Measurements from ENCODE around the gene PLCL1. TPM values are rescaled to one million over a fixed set of nuclear protein-coding genes. Genes with fewer than 3 reads are reported as not detected.
"Not testable (repeated sequence)": the region's sequence is repeated elsewhere in the genome, so short reads cannot be mapped to it uniquely, and the experiment has no call there.

The PLCL1 gene
- total RNA-seq, 1 experiment from 2014 or later, result 0.90 TPM

DNA sequence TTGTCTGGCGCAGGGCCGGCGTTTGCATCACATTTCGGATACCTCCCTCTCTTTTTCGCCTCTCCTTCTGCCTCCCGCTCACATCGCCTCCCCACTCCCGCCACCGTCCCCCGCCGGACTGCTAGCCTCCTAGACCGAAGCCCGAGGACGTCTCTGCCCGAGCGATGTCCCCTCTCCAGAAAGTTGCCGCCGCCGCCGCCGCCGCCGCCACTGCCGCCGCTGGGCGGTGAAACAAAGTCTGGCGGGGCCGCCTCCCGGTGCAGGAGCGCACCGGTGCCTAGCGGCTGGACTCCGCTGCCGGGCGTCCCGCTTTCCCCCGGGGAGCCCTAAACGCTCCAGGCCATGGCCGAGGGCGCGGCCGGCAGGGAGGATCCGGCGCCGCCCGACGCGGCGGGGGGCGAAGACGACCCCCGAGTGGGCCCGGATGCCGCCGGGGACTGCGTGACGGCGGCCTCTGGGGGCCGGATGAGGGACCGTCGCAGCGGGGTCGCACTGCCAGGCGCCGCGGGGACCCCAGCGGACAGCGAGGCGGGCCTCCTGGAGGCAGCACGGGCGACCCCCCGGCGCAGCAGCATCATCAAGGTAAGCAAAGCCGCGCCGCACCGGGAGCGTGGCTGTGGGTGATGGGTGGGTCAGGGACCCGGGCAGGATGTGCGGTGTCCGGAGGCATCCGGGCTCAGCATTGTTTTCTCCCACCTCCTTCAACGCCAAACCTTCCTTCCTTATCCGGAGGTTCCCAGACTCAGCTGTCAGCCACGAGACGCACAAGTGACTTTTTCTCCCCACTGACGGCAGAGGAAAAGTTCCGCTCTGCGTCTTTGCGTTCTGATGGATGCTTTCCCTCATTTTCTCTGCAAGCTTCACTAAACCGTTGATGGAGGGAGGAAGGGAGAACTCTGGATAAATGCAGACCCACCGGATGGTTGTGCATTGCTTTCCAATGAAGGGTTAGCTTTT, 643 bp downstream of the PLCL1 start:
- peak; percentile 32 for DNase-seq (ENCODE audit: low read depth, low spot score)
- in situ Hi-C loops (cut with HindIII; ENCODE audit: low pct_unique_long_range_greater_than_20kb, low sequenced_read_pairs), result no loop called here

DNA sequence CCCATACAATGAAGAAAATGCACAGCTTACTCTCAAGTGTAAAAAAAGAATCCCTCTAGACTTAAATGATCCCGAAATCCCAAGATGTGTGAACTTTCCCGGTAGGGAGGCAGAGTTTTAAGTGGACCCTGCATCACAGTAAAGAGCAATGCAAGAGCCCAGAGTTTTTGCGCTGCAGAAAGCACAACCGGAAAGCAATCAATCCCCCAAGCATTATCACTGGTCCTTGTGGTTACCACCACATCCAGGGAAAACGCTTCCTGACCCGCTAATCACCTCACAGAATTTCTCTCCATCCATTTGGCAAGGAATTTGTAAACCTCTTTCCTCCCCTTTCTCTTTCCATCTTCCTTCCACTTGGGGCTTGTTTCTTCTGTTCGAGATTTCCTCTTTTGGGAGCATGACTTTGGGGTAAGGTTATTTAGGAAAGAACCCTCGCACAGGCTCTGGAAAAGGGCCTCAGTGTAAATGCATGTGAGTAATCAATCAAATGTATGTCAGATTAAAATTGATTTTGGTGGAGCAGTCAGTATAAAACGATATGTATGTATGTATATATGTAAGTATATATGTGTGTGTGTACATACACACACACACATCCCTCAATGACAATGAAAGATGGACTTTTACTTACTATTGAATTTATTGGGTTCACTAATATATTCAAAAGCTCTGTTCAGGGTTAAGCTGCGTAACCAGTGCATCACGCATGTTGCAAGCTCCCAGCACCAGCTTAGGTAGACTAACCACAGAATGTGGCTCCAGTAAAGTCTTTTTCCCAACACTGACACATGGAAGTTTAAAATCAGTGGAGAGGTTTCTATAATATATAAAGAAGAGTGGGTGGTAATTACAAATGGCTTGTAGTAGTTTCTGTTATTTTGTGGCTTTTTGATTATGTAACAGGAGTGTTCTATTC, 1.6 kb downstream of the PLCL1 start:
- in situ Hi-C loops (cut with HindIII; ENCODE audit: low pct_unique_long_range_greater_than_20kb, low sequenced_read_pairs), result no loop called here
- DNase-seq (ENCODE audit: low read depth, low spot score), result no peak

DNA sequence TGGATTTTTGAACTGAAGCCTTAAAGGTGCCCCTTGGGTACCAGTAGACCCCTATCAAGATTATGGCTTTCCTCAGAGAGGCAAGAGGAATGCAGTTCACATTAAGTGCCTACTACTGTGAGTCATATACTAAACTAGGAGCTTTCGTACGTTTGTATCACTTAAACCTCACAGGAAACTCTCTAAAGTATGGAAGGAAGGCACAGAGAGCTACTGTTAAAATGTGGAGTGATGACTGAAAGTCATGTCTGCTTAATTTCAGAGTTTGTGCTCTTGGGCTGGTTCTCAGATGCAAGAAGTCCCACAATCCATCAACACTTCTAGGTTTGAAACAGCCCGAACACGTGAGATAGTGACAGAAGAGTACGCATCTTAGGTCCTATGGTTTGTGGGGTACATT, 4.7 kb downstream of the PLCL1 start:
- DNase-seq (ENCODE audit: low read depth, low spot score), result no peak
- in situ Hi-C loops (cut with HindIII; ENCODE audit: low pct_unique_long_range_greater_than_20kb, low sequenced_read_pairs), result no loop called here

GRCh38 chr2:197810016-197810415, 5.6 kb downstream of the PLCL1 start:
- no peak for DNase-seq (ENCODE audit: low read depth, low spot score)
- in situ Hi-C loops (cut with HindIII; ENCODE audit: low pct_unique_long_range_greater_than_20kb, low sequenced_read_pairs), result no loop called here

- in situ Hi-C loops (cut with HindIII; ENCODE audit: low pct_unique_long_range_greater_than_20kb, low sequenced_read_pairs), result no loop called here
- DNase-seq (ENCODE audit: low read depth, low spot score), result no peak
Observed at GRCh38 chr2:197810491-197810890, 6.1 kb downstream of the PLCL1 start.

DNA sequence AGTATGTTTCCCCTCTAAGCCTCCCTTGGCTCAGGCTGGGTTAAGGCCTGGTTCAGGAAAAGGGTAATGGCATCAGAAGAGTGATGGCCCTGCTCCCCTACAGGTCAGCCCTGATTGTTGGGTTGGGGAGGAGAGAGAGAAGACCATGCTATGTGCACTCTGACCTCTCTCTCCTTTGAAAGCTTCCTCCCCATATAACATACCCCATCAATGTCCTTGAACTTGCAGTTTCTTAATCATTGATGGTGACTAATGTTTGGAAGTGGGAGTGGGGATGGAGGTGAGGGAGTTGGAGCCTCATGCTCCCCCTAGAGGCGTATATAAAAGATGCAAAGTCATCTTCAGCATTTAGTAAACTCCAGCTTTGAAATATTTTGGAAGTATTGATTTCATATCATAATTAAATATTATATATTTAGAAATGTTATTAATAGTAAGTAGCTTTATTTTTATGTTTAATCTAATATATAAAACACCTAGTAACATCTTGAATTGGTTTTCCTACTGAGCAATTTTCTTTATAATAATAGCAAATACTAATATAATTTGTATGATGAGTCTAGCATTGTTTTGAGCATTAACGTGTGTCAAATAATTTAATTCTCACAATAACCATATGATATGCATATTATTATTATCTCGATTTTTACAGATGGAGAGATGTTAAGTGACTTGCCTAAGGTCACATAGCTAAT, 8.8 kb downstream of the PLCL1 start:
- peak; percentile 48 for DNase-seq (ENCODE audit: low read depth, low spot score)
- in situ Hi-C loops (cut with HindIII; ENCODE audit: low pct_unique_long_range_greater_than_20kb, low sequenced_read_pairs), result no loop called here

GRCh38 chr2:197814526-197814925, 10.1 kb downstream of the PLCL1 start:
- in situ Hi-C loops (cut with HindIII; ENCODE audit: low pct_unique_long_range_greater_than_20kb, low sequenced_read_pairs), result no loop called here
- no peak for DNase-seq (ENCODE audit: low read depth, low spot score)

DNA sequence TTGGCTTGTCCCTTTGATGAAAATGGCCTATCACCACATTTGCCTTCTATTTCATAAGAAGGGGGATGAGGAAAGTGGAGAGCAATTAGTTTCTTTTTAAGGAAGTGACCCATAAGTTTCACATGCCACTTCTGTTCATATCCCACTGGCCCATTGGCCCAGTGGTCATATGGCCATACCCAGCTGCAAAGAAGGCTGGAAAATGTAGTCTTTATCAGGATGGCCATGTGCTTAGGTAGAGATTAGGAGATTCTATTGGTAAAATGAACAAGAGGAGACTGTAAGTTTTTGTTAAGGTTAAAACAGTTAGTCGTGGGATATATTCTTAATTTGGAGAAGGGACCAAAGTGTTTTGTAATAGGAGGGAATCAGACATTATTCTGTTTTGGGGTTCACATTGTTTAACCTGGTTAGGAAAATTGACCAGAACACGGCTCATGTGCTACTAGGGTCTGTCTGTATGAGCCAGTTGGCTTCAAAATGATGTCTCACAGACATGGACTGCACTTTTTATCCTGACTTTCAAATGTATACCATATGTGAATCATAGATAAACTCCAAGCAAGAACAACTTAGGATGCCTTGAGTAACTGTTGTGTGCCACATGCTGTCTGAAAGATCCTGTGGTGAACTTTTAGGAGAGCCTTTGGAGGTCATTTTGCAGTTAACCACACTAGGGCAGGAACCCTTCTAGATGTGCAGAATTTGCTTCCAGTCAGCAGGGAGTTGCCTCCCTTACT, 17.3 kb downstream of the PLCL1 start:
- in situ Hi-C loops (cut with HindIII; ENCODE audit: low pct_unique_long_range_greater_than_20kb, low sequenced_read_pairs), result no loop called here
- DNase-seq (ENCODE audit: low read depth, low spot score), result no peak

DNA sequence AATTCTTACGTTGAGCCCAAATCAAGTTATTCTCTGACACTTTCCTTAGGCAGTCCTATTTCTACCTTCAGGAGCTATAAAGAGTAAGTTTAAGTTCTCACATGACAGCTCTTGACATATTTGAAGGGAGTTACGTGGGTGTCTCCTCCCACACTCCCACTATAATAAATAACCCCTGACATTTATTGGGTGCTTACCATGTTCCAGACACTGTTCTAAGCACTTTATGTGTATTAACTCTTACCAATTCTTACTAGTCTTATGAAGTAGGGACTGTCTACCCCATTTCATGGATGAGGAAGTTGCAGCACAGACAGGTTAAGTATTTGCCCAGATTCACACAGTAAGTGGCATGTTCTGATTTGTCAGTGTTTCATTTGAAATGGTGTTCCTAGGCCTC, 17.9 kb downstream of the PLCL1 start:
- in situ Hi-C loops (cut with HindIII; ENCODE audit: low pct_unique_long_range_greater_than_20kb, low sequenced_read_pairs), result no loop called here

GRCh38 chr2:197827618-197828017, 23.2 kb downstream of the PLCL1 start:
- in situ Hi-C loops (cut with HindIII; ENCODE audit: low pct_unique_long_range_greater_than_20kb, low sequenced_read_pairs), result no loop called here
- no peak for DNase-seq (ENCODE audit: low read depth, low spot score)

More for the DNA sequence above, 17.9 kb downstream of the PLCL1 start:
- no peak for DNase-seq (ENCODE audit: low read depth, low spot score)

GRCh38 chr2:197828464-197829135, 24.2 kb downstream of the PLCL1 start:
- DNase-seq (ENCODE audit: low read depth, low spot score), result no peak
- in situ Hi-C loops (cut with HindIII; ENCODE audit: low pct_unique_long_range_greater_than_20kb, low sequenced_read_pairs), result no loop called here

DNA sequence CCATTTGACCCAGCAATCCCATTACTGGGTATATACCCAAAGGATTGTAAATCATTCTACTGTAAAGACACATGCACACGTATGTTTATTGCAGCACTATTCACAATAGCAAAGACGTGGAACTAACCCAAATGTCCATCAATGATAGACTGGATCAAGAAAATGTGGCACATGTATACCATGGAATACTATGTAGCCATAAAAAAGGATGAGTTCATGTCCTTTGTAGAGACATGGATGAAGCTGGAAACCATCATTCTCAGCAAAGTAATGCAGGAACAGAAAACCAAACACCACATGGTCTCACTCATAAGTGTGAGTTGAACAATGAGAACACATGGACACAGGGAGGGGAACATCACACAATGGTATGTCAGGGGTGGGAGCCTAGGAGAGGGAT, 30.4 kb downstream of the PLCL1 start:
- in situ Hi-C loops (cut with HindIII; ENCODE audit: low pct_unique_long_range_greater_than_20kb, low sequenced_read_pairs); DNase-seq (ENCODE audit: low read depth, low spot score): not testable (repeated sequence)

- in situ Hi-C loops (cut with HindIII; ENCODE audit: low pct_unique_long_range_greater_than_20kb, low sequenced_read_pairs), result no loop called here
- no peak for DNase-seq (ENCODE audit: low read depth, low spot score)
Observed at GRCh38 chr2:197835293-197835692, 30.9 kb downstream of the PLCL1 start.

GRCh38 chr2:197838036-197838435, 33.6 kb downstream of the PLCL1 start:
- DNase-seq (ENCODE audit: low read depth, low spot score), result peak; percentile 37
- in situ Hi-C loops (cut with HindIII; ENCODE audit: low pct_unique_long_range_greater_than_20kb, low sequenced_read_pairs), result no loop called here

DNA sequence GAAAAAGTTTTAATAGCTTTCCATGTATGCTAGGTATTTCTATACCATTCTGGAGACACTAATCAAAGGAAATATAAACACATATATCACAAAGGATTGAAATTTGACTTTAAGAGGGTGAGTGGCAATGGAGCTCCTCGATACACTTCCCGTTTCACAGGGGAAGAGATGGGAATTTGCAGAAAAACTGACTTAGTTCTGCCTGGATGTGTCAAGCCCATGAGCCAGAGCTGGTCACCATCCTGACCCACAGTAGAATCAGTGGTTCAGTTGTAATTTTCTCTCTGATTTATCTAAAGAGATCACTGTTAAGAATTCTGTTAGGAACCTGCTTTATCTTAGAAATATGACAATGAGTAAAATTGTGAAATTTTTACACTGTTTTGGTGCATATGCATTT, 34.2 kb downstream of the PLCL1 start:
- no peak for DNase-seq (ENCODE audit: low read depth, low spot score)
- in situ Hi-C loops (cut with HindIII; ENCODE audit: low pct_unique_long_range_greater_than_20kb, low sequenced_read_pairs), result no loop called here

- DNase-seq (ENCODE audit: low read depth, low spot score), result no peak
- in situ Hi-C loops (cut with HindIII; ENCODE audit: low pct_unique_long_range_greater_than_20kb, low sequenced_read_pairs), result no loop called here
Observed at GRCh38 chr2:197839327-197839726, 34.9 kb downstream of the PLCL1 start.

- DNase-seq (ENCODE audit: low read depth, low spot score), result no peak
- in situ Hi-C loops (cut with HindIII; ENCODE audit: low pct_unique_long_range_greater_than_20kb, low sequenced_read_pairs), result no loop called here
Observed at GRCh38 chr2:197839856-197840255, 35.5 kb downstream of the PLCL1 start.
